ENCODE data around the gene ZNF530.
A peak's percentile ranks its signal among the peaks of the same experiment; 100 is the strongest.

ZNF530 gene

DNA sequence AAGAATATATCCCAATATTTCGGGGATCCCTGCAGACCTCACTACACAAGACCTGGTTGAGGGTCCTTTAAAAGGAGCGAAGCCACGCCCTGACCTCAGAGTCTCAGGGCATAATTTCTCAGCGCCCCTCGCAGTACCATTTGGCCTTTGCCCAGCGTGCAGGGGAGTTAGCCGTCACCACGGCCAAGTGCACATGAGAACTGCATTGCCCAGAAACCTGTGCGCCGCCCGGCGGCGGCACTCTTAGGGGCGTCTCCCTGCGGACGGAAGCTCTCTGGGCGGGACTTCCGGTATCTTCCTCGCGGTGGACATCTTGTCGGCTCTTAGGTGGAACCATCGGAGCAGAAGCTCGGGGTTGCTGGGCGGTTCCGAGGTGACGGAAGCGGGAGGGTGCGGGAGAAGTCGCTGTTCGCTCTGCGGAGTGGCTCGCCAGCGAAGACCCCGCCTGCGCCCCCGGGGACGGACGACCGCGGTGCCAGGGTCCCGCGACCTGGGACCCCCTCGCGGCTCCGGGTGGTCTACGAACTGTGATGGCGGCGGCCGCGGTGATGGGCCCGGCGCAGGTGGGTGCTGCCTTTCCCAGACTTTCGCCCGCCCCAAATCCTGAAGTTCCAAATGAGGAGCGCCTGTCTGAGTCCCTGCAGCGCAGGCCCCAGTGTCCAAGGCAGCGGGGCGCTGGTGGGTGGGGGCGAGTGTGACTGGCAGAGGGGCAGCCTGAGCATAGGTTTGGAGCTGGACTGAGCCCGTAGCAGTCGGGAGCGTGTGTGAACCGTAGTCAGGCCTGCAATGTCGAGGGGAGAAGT is 14.5 kb downstream of the ZNF530 start, which contains the start of gene ZNF134:
ZNF134 (plus strand) TSS at position 302 of the 803 bp plus-strand sequence. CDS start 5,227 bp downstream, outside the sequence.
- DNase-seq (ENCODE audit: low spot score), result peak; percentile 84

DNA sequence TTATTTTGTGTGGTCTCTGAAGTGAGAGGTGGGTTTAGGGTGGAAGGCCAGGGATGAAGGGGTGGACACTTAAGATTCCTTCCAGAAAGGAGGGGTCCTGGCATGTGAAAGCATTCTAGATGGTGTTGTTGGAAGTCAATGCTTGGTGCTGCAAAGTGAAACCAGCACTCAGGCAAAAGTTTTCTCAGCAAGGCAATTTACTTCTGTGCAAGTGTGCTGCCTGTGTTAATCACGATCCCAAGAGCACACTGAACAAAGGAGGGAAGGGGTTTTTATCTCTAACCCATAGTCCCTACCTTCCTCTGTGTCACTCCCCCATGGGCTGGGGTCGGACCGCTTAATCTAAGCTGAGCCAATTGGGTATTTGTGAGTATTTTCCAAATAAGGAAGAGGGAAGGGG is 15.7 kb downstream of the ZNF530 start:
- no peak for DNase-seq (ENCODE audit: low spot score)

DNA sequence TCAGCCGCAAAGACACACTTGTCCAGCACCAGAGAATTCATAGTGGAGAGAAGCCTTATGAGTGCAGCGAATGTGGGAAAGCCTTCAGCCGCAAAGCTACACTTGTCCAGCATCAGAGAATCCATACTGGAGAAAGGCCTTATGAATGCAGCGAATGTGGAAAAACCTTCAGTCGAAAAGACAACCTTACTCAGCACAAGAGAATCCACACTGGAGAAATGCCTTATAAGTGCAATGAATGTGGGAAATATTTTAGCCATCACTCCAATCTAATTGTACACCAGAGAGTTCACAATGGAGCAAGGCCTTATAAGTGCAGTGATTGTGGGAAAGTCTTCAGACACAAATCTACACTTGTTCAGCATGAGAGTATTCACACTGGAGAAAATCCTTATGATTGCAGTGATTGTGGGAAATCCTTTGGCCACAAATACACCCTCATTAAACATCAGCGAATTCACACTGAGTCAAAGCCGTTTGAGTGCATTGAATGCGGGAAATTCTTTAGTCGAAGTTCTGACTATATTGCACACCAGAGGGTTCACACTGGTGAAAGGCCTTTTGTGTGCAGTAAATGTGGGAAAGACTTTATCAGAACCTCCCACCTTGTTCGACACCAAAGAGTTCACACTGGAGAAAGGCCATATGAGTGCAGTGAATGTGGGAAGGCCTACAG is 21.1 kb downstream of the ZNF530 start:
- DNase-seq (ENCODE audit: low spot score), result no peak

DNA sequence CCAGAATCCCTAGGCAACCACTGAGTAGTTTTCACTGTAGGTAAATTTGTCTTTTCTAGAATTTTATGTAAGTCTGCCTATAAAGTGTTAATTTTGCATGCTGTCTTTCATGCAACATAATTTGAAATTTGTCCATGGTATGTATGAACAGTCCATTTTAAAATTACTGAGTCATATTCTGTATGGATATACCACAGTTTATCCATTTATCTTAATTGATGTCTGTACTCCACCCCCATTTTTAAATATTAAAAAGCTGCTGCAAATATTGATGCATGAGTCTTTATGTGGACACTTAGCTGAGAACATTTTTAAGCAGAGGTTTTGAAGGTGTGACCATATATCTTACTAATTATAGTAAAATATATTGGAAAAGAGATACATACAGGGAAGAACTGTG is 23.4 kb downstream of the ZNF530 start:
- DNase-seq (ENCODE audit: low spot score), result no peak

DNA sequence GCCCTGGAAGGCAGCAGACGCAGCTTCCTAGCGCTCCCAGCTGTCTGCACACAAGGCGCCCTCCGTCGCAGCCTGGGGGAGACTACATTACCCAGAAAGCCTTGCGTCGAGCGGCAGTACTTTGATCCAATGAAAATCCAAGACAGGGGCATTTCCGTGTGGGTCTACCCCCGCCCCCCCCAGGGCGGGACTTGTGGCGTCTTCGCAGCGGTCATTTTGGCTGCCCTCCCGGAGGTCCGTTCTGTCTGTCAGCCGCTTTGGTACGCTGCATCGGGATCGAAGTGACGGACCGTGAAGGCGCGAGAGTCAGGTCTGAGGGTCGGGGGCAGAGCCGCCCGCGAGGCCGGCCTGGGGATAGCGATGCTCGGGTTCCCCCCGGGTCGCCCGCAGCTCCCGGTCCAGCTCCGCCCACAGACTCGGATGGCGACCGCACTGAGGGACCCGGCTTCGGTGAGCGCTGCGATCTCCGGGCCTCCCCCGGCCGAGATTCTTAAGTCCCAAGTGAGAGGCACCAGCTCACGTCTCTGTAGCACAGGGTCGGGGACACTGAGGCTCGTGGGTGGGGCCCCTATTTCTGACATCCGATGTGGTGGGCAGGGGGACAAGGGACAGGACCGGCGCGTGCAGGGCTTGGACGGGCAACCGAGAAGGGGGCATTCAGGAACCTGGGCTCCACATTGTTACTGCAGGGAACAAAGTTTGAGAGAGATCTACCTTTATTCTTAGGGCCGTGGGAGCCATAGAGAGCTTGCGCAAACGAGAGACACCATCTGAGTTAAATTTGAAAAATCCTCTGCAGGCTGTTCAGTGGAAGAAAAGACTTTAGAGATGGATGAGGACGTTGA is 33.5 kb downstream of the ZNF530 start, which contains the start of gene ZNF211:
ZNF211 (plus strand) TSS at position 182 of the 845 bp plus-strand sequence; CDS start at position 361, 179 bp downstream.
- DNase-seq (ENCODE audit: low spot score), result peak; percentile 96

DNA sequence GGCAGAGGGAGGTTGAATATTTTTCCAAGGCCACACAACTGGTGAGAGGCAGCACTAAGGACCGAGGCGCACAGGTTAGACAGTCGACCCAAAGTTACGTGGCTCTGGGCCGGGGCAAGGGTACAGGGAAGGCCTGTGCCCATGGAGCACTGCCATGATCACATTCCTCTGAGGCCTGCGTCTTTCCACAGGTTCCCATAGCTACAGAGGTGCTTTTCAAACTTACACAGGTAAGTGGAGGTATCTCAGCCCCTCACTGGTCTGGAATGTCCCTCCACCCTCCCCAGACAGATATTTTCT is 34.1 kb downstream of the ZNF530 start:
- DNase-seq (ENCODE audit: low spot score), result no peak

DNA sequence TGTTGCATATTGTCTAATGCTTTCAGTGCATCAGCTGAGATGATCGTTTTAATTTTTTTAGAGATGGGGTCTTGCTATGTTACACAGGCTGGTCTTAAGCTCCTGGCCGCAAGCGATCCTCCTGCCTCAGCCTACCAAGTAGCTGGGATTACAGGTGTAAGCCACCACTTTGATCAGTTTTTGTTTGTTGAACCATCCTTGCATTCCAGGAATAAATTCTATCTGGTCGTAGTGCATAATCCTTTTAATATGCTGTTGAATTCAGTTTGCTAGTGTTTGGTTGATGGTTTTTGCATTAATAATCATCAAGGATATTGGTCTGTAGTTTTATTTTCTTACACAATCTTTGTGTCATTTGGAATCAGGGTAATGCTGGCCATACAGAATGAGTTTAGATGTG is 37.7 kb downstream of the ZNF530 start:
- no peak for DNase-seq (ENCODE audit: low spot score)

DNA sequence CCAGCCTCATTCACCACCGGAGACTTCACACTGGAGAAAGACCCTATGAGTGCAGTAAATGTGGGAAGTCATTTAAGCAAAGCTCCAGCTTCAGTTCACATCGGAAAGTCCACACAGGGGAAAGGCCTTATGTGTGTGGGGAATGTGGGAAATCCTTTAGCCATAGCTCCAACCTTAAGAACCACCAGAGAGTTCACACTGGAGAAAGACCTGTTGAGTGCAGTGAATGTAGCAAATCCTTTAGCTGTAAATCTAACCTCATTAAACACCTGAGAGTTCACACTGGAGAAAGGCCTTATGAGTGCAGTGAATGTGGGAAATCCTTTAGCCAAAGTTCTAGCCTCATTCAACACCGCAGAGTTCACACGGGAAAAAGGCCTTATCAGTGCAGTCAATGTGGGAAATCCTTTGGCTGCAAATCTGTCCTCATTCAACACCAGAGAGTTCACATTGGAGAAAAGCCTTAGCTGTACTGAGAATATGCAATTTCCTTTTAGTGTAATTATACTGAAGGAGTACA is 42.1 kb downstream of the ZNF530 start:
- no peak for DNase-seq (ENCODE audit: low spot score)

DNA sequence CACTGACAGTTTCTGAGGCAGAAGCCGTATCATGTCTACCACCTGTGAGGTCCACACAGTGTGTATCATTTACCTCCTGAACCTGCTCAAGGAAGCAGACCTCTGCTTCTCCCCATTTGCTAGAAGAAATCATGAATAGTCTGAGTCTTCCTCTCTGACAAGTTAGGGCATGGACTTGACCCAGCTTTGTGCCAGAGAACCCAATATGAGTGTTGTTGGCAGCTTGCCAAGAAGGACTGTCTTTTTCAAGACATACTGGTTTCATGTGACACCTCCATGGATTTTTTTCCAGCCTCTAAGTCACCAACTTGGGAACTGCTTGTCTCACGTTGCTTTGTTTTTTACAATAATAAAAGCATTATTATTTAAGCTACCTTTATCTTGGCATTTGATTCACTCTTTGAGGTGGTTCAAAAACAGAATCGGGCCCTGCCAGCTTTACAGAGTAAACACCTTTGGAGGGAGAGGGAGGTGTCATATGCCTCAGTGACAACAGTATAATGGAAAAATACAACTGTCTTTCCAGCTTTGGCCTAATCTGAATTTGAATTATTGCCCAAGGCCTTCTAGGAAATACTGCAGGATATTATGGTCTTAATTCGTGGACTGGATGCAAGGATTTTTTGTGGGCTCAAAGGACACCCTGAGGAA is 42.8 kb downstream of the ZNF530 start:
- DNase-seq (ENCODE audit: low spot score), result no peak

DNA sequence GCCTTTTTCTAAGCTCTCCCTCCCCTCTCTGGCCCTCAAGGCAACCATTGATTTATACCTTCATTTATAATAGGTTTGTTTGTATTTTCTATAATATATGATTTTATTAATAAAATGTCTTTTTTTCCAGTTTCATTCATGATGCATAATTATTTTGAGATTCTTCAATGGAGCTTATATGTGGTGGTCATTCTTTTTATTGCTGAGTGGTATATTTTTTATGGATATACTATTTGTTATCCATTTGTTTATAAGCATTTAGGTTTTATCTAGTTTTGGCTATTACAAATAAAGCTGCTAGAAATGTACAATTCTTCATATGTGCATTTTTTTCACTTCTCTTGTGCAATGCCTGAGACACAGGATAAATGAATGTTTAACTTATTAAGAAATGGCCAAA is 44.0 kb downstream of the ZNF530 start:
- DNase-seq (ENCODE audit: low spot score), result no peak

DNA sequence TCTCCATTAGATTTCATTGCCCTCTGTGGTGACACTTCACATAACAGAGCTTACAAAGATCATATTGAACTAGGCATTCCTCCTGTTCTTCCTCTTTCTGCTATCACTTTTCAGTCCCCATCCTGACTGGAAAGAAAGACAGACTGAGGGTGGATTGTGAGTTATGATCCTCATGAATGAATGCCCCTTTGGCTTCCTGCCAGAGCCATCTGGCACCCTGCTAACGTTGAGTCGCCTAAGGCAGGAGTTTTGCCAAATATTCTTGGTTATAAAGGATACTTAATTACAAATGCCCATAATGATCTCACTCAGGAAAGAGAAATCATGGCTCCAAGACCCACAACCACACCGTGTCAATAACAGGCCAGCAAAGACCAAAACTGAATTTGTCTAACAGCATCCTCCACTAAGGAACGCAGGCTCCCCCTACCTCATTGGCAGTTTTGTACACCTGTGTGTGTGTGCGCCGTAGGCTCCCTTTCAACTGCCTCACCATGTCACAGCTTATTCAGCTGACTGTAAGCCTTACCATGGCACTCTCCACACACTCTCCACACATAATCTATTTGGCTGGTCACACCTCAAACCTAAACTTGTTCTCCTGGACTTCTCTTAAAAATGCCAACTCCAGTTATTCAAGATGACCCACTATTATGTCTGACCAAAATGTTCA is 48.8 kb downstream of the ZNF530 start:
- DNase-seq (ENCODE audit: low spot score), result peak; percentile 11

DNA sequence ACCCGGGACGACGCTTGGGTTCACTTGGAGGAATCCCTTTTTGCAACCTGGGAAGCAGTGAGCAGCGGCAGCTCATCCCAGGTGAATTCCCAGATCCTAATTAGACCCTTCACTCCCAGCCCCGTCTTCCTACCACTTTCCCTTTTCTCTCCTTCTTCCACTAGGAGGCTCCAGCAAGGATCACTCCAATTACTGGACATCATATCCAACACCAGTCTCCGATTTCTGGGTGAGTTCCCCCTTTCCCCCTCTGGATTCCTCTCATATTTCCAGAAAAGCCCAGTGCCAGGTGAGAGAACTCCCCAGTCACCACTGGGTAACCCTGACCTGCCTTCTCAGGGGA is 51.9 kb downstream of the ZNF530 start:
- no peak for DNase-seq (ENCODE audit: low spot score)

DNA sequence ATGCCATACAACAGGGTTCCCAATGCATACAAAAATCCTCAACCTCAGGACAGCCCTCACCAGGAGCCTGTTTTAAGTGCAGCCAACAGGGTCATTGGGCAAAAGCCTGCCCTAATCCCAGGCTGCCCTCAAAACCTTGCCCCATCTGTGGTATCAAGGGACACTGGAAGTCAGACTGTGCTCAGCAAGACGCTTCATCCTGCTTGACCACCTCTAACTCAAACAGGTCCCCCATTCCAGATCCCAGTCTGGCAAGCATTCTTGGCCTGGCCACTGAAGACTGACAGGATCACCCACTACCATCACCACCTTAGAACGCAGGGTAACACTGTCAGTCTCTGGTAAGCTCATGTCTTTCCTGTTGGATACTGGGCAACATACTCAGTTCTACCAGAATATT is 54.0 kb downstream of the ZNF530 start:
- DNase-seq (ENCODE audit: low spot score), result no peak

DNA sequence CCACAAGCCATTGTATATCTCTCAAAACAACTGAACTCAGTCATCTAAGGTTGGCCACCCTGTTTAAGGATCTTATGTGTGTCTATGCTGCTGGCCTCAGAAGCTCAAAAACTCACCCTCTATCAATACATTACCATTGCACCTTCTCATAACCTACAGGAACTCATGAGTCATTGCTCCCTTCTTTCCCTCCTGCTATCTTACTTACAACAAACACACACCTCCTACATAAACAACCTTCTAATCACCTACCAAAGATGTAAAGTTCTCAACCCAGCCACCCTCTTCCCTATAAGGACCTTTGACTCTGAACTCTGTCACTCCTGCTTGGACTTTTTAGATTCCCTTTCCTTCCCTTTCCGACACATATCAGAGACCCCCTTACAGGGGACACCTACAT is 55.8 kb downstream of the ZNF530 start:
- DNase-seq (ENCODE audit: low spot score), result no peak

DNA sequence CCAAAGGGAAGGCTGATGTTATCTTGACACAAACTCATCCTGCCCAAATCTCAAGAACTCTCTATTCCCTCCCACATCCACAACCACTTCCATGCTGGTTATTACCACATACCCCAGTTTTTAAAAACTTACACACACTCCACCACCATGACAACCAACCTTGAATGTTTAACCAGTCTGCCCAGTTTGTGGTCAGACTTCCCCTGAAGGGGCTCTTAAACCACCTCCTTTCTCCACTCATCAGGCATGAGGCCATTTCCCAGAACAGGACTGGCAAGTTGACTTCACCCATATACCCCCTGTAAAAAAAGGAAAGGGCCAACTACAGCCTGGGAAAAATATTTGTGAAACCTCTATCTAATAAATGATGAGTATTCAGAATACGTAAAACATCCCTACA is 56.7 kb downstream of the ZNF530 start:
- no peak for DNase-seq (ENCODE audit: low spot score)
